Lung (tissue), 12 donors: ENCODE results near the gene EXOC6. TPM values are rescaled to one million over a fixed set of nuclear protein-coding genes. Genes with fewer than 3 reads are reported as not detected.

Experiments
- ATAC-seq: fragments of 200-7000 bp; cut with Tn5 transposase; one replicate; pipeline ENCODE4 v1.9.1; 2020; ENCODE audit warnings: moderate number of reproducible peaks; ENCODE audit not compliant: insufficient read depth, low FRiP score
- DNase-seq, 3 donors: peaks; one replicate each; pipeline ENCODE4 v3.0.0-alpha.2; 2013 to 2017
- H3K27ac ChIP-seq, 2 donors: one replicate each; pipeline ENCODE4 v1.5.1; 2013; ENCODE audit warnings: mild to moderate bottlenecking in 2 of 2, moderate library complexity in 2 of 2, control low read depth in 1 of 2, inconsistent platforms in 1 of 2, low read depth in 1 of 2, low read length in 1 of 2
- H3K27me3 ChIP-seq, 3 donors: one replicate each; pipeline ENCODE4 v1.5.1; 2013; ENCODE audit warnings: low read length in 2 of 3; ENCODE audit not compliant: control insufficient read depth in 3 of 3, insufficient read depth in 3 of 3
- H3K36me3 ChIP-seq, 4 donors: one replicate each; pipeline ENCODE4 v1.5.1; 2013; ENCODE audit warnings: low read length in 4 of 4, mild to moderate bottlenecking in 1 of 4, moderate library complexity in 1 of 4; ENCODE audit not compliant: control insufficient read depth in 4 of 4, insufficient read depth in 4 of 4
- H3K4me1 ChIP-seq, 5 donors: one replicate each; pipeline ENCODE4 v1.5.1; 2013; ENCODE audit warnings: low read length in 5 of 5, mild to moderate bottlenecking in 2 of 5, moderate library complexity in 1 of 5; ENCODE audit not compliant: control insufficient read depth in 5 of 5, insufficient read depth in 5 of 5
- H3K4me3 ChIP-seq: one replicate; pipeline ENCODE4 v1.5.1; 2013; ENCODE audit warnings: mild to moderate bottlenecking, control low read depth, moderate library complexity
- H3K9ac ChIP-seq, 2 donors: one replicate each; pipeline ENCODE4 v1.5.1; 2013; ENCODE audit warnings: low read length in 2 of 2, control low read depth in 1 of 2; ENCODE audit not compliant: insufficient read depth in 1 of 2
- H3K9me3 ChIP-seq, 4 donors: one replicate each; pipeline ENCODE4 v1.5.1; 2013; ENCODE audit warnings: low read length in 3 of 4, mild to moderate bottlenecking in 1 of 4, moderate library complexity in 1 of 4; ENCODE audit not compliant: control insufficient read depth in 4 of 4, insufficient read depth in 3 of 4
- CTCF ChIP-seq: IDR thresholded peaks from 2 replicates; pipeline ENCODE4 v1.5.1; 2012; ENCODE audit warnings: mild to moderate bottlenecking; ENCODE audit errors: control extremely low read depth, extremely low read depth
- WGBS, 2 donors: extraction: QIAGEN DNeasy Blood & Tissue Kit; methylation state at CpG; one replicate each; pipeline ENCODE4 v1.1.7; 2013; 5-methylcytosine and 5-hydroxymethylcytosine counted together
- polyA plus RNA-seq, 2 donors: library from polyadenylated mRNA; stranded (reverse); fragments of 200-250 nt; gene quantifications; one replicate each; pipeline ENCODE4 v1.2.1, GENCODE V29; 2013
- total RNA-seq, 2 donors: library from RNA; depleted of rRNA in 1 of 2; stranded (reverse); fragments of >200 nt in 1 of 2; gene quantifications; one replicate each; pipeline ENCODE4 v1.2.1, GENCODE V29; 2014 to 2021
- donor health status: control.
- donor health status: control.
- donor health status: Bipolar disorder and iron deficiency.
- donor health status: healthy.
- donor health status: DM: yes; HTN: yes; CAD: no.

The EXOC6 gene
- total and polyA plus RNA-seq, 4 donors = 8.6 to 40.1 (median 11.9) TPM

- Histone ChIP-seq H3K27me3 (no peaks in the 10 kb centered on the region), H3K9ac (no peak overlapping the region), H3K27ac (no peak overlapping the region), H3K36me3 (peaks cover 0 to 5% (median 3%) of the 10 kb centered on the region in 4 donors), H3K9me3 (no peaks in the 10 kb centered on the region), H3K4me3 (no peak overlapping the region), H3K4me1 (no peaks in the 10 kb centered on the region)
- WGBS, 2 donors = 84 to 88% methylated on average over 4 of the region's 4 CpGs
- DNase-seq = peak; percentile 21 to 34 (median 27)
- peak; percentile 24 for TF ChIP-seq CTCF
- no peak for ATAC-seq
Observed at GRCh38 chr10:92914478-92915325, 66.4 kb downstream of the EXOC6 start.

GRCh38 chr10:92915892-92916291 lies 67.6 kb downstream of the EXOC6 start:
- no peak overlapping the region for H3K4me3 ChIP-seq
- no peak for ATAC-seq
- DNase-seq = no peak
- H3K9me3 ChIP-seq = no peaks in the 10 kb centered on the region
- no peak overlapping the region for H3K9ac ChIP-seq
- no peak overlapping the region for H3K27ac ChIP-seq
- peaks cover 0 to 5% (median 2%) of the 10 kb centered on the region in 4 donors for H3K36me3 ChIP-seq
- 95% methylated on average over 3 of the region's 3 CpGs for WGBS, 2 donors
- TF ChIP-seq CTCF = no peak
- H3K4me1 ChIP-seq = no peaks in the 10 kb centered on the region
- no peaks in the 10 kb centered on the region for H3K27me3 ChIP-seq

- DNase-seq = no peak
- WGBS, 2 donors = 90 to 100% methylated on average over 2 of the region's 2 CpGs
- ATAC-seq = no peak
- TF ChIP-seq CTCF = no peak
- H3K9me3 ChIP-seq = no peaks in the 10 kb centered on the region
- H3K9ac ChIP-seq = no peak overlapping the region
- H3K4me3 ChIP-seq = no peak overlapping the region
- no peaks in the 10 kb centered on the region for H3K27me3 ChIP-seq
- H3K36me3 ChIP-seq = peaks cover 0 to 5% (median 2%) of the 10 kb centered on the region in 4 donors
- H3K27ac ChIP-seq = no peak overlapping the region
- H3K4me1 ChIP-seq = no peaks in the 10 kb centered on the region
Observed at GRCh38 chr10:92916433-92916832, 68.1 kb downstream of the EXOC6 start.
